GM18909 (cell line): ENCODE data around the gene ATP9B.
"Not testable (repeated sequence)": the region's sequence is repeated elsewhere in the genome, so short reads cannot be mapped to it uniquely, and the experiment has no call there.

ENCODE experiments used
- ATAC-seq: cut with Tn5 transposase; IDR thresholded peaks from one replicate; pipeline ENCODE4 v1.9.1; 2021; ENCODE audit warnings: mild to moderate bottlenecking; ENCODE audit not compliant: unreplicated experiment, poor library complexity

Gene ATP9B

DNA sequence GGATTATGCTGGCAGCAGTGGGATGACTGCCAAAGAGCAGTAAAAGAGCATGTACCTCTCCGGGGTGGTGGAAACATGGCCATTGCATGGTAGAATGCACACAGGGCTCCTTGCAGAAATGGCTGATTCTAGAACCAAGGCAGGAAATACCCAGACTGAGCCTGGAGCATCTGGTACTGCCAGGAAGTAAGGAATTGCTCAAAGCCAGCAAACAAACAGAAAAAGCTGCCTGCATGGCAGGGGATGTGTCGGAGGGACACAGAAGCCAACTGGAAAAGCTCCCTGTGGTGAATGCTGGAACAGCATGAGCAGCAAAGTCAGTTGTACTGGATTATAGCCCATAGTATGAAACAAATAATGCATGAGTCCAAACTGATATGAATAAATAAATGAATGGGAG, 248.5 kb downstream of the ATP9B start:
- ATAC-seq = no peak

DNA sequence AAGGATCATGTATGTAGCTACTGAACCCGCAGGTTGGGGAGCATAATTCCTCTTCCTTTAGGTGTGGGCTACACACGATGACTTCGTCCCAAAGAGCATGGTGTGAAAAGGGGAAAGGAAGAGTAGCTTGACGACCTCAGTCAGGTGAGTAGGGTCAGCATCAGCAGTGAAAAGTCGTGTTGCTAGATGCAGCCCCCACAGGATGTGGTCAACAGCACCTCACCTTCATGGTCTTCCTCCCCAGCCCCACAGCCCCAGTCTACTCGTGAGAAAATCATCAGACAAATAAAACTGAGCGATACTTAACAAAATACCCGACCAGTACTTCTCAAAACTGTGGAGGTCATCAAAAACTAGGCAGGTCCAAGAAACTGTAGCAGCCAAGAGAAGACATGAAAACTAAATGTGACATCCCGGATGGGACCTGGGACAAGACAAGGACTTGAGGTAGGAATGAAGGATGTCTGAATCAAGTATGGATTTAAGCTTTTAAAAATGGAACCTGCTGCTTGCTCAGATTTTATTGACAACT, 249.0 kb downstream of the ATP9B start:
- no peak for ATAC-seq

GRCh38 chr18:79320216-79320850, 251.1 kb downstream of the ATP9B start:
- ATAC-seq = no peak

GRCh38 chr18:79321625-79322405, 252.6 kb downstream of the ATP9B start:
- ATAC-seq = no peak

GRCh38 chr18:79322441-79322840, 253.2 kb downstream of the ATP9B start:
- ATAC-seq = no peak

DNA sequence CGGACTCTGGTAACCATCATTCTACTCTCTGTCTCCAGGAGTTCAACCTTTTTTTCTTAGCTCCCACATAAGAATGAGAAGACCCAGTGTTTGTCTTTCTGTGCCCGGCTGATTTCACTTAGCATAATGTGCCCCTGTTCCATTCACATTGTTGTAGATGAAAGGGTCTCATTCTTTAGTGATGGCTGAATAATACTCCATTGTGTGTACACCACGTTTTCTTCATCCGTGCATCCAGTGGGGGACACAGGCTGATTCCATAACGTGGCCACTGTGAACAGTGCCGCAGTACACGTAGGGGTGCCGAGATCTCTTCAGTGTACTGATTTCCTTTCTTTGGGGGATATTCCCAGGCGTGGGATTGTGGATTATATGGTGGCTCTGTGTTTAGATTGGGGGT, 254.3 kb downstream of the ATP9B start:
- ATAC-seq = no peak

DNA sequence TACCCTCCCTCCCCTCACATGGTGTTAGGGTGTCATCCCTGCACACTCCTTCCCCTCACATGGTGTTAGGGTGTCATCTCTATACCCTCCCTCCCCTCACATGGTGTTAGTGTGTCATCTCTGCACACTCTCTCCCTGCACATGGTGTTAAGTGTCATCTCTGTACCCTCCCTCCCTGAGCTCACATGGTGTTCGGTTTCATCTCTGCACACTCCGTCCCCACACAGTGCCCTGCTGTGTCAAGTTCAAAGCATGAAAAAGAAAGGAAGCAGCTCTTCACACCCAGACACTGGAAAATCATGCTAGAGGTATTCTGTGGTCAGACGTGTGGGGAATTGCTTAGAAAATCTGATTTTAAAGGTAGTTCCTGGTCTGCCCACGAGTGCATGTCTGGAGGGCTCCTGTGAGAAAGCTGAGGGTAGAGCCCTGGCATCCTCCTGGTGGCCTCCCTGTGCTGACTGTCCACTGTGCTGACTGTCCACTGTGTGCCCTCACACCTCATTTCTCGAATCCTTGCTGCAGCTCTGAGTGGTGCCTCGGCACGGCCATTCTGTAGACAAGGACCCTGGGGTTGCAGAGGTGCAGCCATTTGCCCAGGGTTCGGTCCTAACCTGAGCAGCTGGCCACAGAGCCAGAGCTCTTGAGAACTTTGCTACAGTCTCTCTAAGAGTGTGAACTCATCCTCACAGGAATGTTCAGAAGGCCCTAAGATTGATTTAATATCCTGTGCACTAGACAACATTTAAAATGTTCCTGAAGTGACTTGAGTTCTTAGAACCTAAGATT, 257.4 kb downstream of the ATP9B start:
- no peak for ATAC-seq

GRCh38 chr18:79327199-79327721, 258.1 kb downstream of the ATP9B start:
- no peak for ATAC-seq

DNA sequence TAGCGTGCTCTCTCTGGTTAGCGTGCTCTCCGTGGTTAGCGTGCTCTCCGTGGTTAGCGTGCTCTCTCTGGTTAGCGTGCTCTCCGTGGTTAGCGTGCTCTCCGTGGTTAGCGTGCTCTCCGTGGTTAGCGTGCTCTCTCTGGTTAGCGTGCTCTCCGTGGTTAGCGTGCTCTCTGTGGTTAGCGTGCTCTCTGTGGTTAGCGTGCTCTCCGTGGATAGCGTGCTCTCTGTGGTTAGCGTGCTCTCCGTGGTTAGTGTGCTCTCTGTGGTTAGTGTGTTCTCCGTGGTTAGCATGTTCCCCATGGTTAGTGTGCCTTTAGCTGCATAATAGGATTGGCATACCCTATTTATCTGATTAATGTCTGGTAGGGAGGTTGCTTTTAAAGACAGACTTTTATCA, 258.7 kb downstream of the ATP9B start:
- ATAC-seq = not testable (repeated sequence)

- no peak for ATAC-seq
Measured at GRCh38 chr18:79328887-79329286, 259.7 kb downstream of the ATP9B start.

DNA sequence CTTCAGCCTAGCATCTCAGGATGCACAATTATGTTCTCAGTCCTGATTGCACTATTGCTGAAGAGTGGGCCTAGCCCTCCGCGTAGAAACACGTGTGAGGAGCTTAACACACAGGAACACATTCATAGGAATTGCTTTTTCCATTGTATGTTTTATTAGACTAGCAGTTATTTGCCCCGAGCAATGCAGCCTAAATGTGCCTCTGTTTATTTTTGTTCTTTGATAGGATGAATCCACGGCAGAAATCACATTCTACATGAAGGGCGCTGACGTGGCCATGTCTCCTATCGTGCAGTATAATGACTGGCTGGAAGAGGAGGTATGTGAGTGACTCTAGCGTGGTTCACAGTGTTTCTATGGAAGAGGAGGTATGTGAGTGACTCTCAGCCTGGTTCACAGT, 260.6 kb downstream of the ATP9B start:
- ATAC-seq = no peak

- no peak for ATAC-seq
Measured at GRCh38 chr18:79332646-79333045, 263.5 kb downstream of the ATP9B start.

- no peak for ATAC-seq
Measured at GRCh38 chr18:79333046-79333445, 263.9 kb downstream of the ATP9B start.

DNA sequence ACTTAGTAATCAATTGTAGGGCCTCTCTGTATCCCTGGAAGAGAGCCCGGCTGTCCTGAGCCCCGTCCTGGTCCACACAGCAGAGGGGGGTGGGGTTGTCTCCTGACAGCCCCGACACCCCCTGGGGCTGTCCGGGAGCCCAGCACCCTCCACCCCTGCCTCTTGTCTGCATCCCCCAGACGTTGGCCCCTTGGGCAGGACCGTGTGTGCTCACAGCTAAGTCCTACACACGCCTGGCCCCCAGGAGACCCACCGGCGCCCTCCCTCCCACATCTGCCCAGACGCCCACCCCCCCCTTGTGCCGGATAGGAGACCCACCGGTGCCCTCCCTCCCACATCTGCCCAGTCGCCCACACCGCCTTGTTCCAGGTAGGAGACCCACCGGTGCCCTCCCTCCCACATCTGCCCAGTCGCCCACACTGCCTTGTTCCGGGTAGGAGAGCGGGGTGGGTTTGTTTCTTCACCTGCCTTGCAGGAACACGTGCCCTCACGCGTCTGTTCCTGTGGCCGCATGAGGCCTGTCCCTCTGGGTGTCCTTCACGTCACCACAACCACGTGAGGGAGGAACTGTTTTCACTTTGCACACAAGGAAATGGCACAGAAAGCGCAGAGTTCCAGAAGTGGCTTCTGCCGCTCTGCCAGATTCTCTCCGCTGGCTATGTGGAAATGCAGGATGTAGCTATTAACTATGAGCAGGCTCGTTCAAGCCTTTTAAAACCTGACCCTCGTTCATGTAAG, 265.5 kb downstream of the ATP9B start:
- ATAC-seq = no peak

- no peak for ATAC-seq
Measured at GRCh38 chr18:79335833-79336360, 266.7 kb downstream of the ATP9B start.

GRCh38 chr18:79336556-79337142, 267.5 kb downstream of the ATP9B start:
- ATAC-seq = no peak

DNA sequence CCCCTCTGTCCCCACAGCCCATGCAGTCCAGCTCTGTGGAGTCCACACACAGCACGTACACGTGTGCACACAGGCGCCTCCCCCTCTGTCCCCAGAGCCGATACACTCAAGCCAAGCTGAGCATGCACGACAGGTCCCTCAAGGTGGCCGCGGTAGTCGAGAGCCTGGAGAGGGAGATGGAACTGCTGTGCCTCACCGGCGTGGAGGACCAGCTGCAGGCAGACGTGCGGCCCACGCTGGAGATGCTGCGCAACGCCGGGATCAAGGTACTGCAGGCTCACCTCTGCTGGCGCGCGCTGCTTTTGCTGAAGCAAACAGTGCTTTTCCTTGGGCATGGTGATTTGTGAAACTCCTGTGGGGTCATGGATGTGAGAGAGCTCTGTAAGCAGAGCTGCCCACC, 268.0 kb downstream of the ATP9B start:
- ATAC-seq = no peak

- no peak for ATAC-seq
Measured at GRCh38 chr18:79337620-79338019, 268.4 kb downstream of the ATP9B start.

DNA sequence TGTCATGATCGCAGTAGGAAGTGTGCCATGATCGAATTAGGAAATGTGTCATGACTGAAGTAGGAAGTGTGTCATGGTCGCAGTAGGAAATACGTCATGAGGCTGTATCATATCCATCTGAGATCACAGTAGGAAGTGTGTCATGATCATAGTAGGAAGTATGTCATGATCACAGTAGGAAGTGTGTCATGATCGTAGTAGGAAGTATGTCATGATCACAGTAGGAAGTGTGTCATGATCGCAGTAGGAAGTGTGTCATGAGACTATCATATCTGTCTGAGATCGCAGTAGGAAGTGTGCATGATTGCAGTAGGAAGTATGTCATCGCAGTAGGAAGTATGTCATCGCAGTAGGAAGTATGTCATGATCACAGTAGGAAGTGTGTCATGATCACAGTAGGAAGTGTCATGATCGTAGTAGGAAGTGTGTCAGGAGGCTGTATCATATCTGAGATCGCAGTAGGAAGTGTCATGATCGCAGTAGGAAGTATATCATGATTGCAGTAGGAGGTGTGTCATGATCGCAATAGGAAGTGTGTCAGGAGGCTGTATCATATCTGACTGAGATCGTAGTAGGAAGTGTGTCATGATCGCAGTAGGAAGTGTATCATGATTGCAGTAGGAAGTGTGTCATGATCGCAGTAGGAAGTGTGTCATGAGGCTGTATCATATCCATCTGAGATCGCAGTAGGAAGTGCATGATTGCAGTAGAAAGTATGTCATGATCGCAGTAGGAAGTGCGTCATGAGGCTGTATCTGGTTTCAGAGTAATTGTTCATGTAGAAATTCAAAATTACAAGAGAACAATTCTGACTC, 270.1 kb downstream of the ATP9B start:
- no peak for ATAC-seq
